ENCODE measurements around the gene TMEM204. TPM values are rescaled to one million over a fixed set of nuclear protein-coding genes. Genes with fewer than 3 reads are reported as not detected.

The TMEM204 gene
- total and polyA plus RNA-seq, 4 donors: 24.7 to 116 (median 40.4) TPM

DNA sequence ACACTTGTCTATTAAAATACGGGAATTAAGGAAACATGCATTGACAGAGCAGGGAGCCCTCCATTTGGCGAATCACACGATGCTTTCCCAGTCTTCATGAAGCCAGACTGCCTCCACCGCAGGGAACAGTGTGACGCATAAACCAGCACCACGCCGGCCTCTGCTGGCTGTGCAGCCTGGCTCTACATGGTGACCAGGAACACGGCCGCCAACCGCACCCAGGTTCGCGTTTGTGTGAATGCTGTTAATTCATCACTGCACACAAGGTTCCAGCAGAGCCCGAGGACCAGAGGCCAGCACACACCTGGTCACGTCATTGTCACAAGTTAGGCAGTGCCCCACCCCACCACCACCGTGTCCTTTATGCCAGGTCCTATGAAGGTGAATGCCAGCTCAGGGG, 26.7 kb downstream of the TMEM204 start:
- Histone ChIP-seq H3K9ac (ENCODE audit: insufficient read depth in 1 of 2, low read length in 2 of 2) (no peak overlapping the region), H3K4me1 (ENCODE audit: control insufficient read depth in 5 of 5, insufficient read depth in 5 of 5, low read length in 5 of 5) (peaks cover 0 to 5% (median 0%) of the 10 kb centered on the region in 5 donors), H3K4me3 (no peak overlapping the region), H3K27ac (ENCODE audit: low read depth in 1 of 2, low read length in 1 of 2) (no peak overlapping the region), H3K9me3 (ENCODE audit: control insufficient read depth in 4 of 4, insufficient read depth in 3 of 4, low read length in 3 of 4) (no peaks in the 10 kb centered on the region), H3K36me3 (ENCODE audit: control insufficient read depth in 4 of 4, insufficient read depth in 4 of 4, low read length in 4 of 4) (peaks cover 0 to 35% (median 22%) of the 10 kb centered on the region in 4 donors), H3K27me3 (ENCODE audit: control insufficient read depth in 3 of 3, insufficient read depth in 3 of 3, low read length in 2 of 3) (no peaks in the 10 kb centered on the region)
- ATAC-seq (ENCODE audit: insufficient read depth, low FRiP score): no peak
- no peak for DNase-seq
- no peak for TF ChIP-seq CTCF (IDR thresholded peaks at IDR 0.05; ENCODE audit: control extremely low read depth, extremely low read depth)
- 92 to 93% methylated on average over 15 of the region's 15 CpGs for whole genome bisulfite sequencing, 2 donors

DNA sequence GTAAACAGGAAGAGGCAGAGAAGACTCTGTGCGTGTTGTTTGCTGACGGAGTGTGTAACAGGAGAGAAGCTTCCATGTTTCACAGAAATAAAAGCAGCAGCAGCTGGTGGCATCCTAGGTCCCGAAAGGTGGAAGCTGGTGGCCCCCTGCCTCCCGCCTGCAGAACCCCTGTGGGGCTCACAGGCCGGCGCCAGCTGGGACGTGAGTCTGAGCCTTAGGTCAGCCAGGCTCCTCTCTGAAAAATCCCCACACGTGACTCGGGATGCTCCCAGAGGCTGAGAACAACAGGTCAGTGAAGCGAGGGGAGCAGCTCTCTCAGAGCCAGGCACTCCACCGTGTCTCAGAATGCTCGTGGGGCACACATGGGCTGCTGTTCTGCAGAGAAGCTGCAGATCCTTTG, 27.4 kb downstream of the TMEM204 start:
- no peak for TF ChIP-seq CTCF (IDR thresholded peaks at IDR 0.05; ENCODE audit: control extremely low read depth, extremely low read depth)
- Histone ChIP-seq H3K27ac (ENCODE audit: low read depth in 1 of 2, low read length in 1 of 2) (peak overlapping the region in 1 of 2 donors; percentile 48), H3K27me3 (ENCODE audit: control insufficient read depth in 3 of 3, insufficient read depth in 3 of 3, low read length in 2 of 3) (no peaks in the 10 kb centered on the region), H3K36me3 (ENCODE audit: control insufficient read depth in 4 of 4, insufficient read depth in 4 of 4, low read length in 4 of 4) (peaks cover 0 to 31% (median 20%) of the 10 kb centered on the region in 4 donors), H3K4me1 (ENCODE audit: control insufficient read depth in 5 of 5, insufficient read depth in 5 of 5, low read length in 5 of 5) (peaks cover 0 to 5% (median 0%) of the 10 kb centered on the region in 5 donors), H3K9ac (ENCODE audit: insufficient read depth in 1 of 2, low read length in 2 of 2) (no peak overlapping the region), H3K9me3 (ENCODE audit: control insufficient read depth in 4 of 4, insufficient read depth in 3 of 4, low read length in 3 of 4) (no peaks in the 10 kb centered on the region), H3K4me3 (no peak overlapping the region)
- no peak for DNase-seq
- WGBS, 2 donors: 73 to 85% methylated on average over 12 of the region's 12 CpGs
- no peak for ATAC-seq (ENCODE audit: insufficient read depth, low FRiP score)

- DNase-seq: no peak
- Histone ChIP-seq H3K9ac (ENCODE audit: insufficient read depth in 1 of 2, low read length in 2 of 2) (no peak overlapping the region), H3K27me3 (ENCODE audit: control insufficient read depth in 3 of 3, insufficient read depth in 3 of 3, low read length in 2 of 3) (no peaks in the 10 kb centered on the region), H3K9me3 (ENCODE audit: control insufficient read depth in 4 of 4, insufficient read depth in 3 of 4, low read length in 3 of 4) (no peaks in the 10 kb centered on the region), H3K4me3 (no peak overlapping the region), H3K27ac (ENCODE audit: low read depth in 1 of 2, low read length in 1 of 2) (peak overlapping the region in 1 of 2 donors; percentile 48), H3K36me3 (ENCODE audit: control insufficient read depth in 4 of 4, insufficient read depth in 4 of 4, low read length in 4 of 4) (peaks cover 0 to 29% (median 19%) of the 10 kb centered on the region in 4 donors), H3K4me1 (ENCODE audit: control insufficient read depth in 5 of 5, insufficient read depth in 5 of 5, low read length in 5 of 5) (peaks cover 0 to 5% (median 0%) of the 10 kb centered on the region in 5 donors)
- no peak for TF ChIP-seq CTCF (IDR thresholded peaks at IDR 0.05; ENCODE audit: control extremely low read depth, extremely low read depth)
- ATAC-seq (ENCODE audit: insufficient read depth, low FRiP score): no peak
- 83 to 86% methylated on average over 7 of the region's 7 CpGs for WGBS, 2 donors
These were observed 27.8 kb downstream of the TMEM204 start for GRCh38 chr16:1561266-1561665.

- H3K4me3 ChIP-seq: no peak overlapping the region
- H3K9ac ChIP-seq (ENCODE audit: insufficient read depth in 1 of 2, low read length in 2 of 2): no peak overlapping the region
- no peak for ATAC-seq (ENCODE audit: insufficient read depth, low FRiP score)
- no peaks in the 10 kb centered on the region for H3K27me3 ChIP-seq (ENCODE audit: control insufficient read depth in 3 of 3, insufficient read depth in 3 of 3, low read length in 2 of 3)
- no peak overlapping the region for H3K27ac ChIP-seq (ENCODE audit: low read depth in 1 of 2, low read length in 1 of 2)
- peaks cover 0 to 5% (median 0%) of the 10 kb centered on the region in 5 donors for H3K4me1 ChIP-seq (ENCODE audit: control insufficient read depth in 5 of 5, insufficient read depth in 5 of 5, low read length in 5 of 5)
- H3K36me3 ChIP-seq (ENCODE audit: control insufficient read depth in 4 of 4, insufficient read depth in 4 of 4, low read length in 4 of 4): peaks cover 0 to 27% (median 18%) of the 10 kb centered on the region in 4 donors
- TF ChIP-seq CTCF (IDR thresholded peaks at IDR 0.05; ENCODE audit: control extremely low read depth, extremely low read depth): no peak
- no peak for DNase-seq
- no peaks in the 10 kb centered on the region for H3K9me3 ChIP-seq (ENCODE audit: control insufficient read depth in 4 of 4, insufficient read depth in 3 of 4, low read length in 3 of 4)
- WGBS, 2 donors: 92 to 94% methylated on average over 14 of the region's 14 CpGs
These were observed 28.4 kb downstream of the TMEM204 start for GRCh38 chr16:1561836-1562235.

Measured in lung (tissue), 12 donors.